ENCODE results near the gene ALG8.
"Not testable (repeated sequence)": the region's sequence is repeated elsewhere in the genome, so short reads cannot be mapped to it uniquely, and the experiment has no call there.

The ALG8 gene

GRCh38 chr11:78067704-78068103 is 71.7 kb downstream of the ALG8 start:
- DNase-seq: no peak

GRCh38 chr11:78066471-78066870 is 73.0 kb downstream of the ALG8 start:
- DNase-seq: no peak

GRCh38 chr11:78065203-78065602 is 74.2 kb downstream of the ALG8 start:
- DNase-seq: no peak

GRCh38 chr11:78063440-78064181 is 75.8 kb downstream of the ALG8 start, which contains the start of gene THRSP:
THRSP (plus strand) TSS chr11:78063861; CDS start chr11:78063882, 21 bp downstream.
- no peak for DNase-seq

- DNase-seq: no peak
These were observed 76.8 kb downstream of the ALG8 start for GRCh38 chr11:78062671-78063070.

GRCh38 chr11:78061921-78062311 is 77.5 kb downstream of the ALG8 start:
- DNase-seq: no peak

- DNase-seq: no peak
These were observed 78.1 kb downstream of the ALG8 start for GRCh38 chr11:78061088-78061920.

- no peak for DNase-seq
These were observed 78.9 kb downstream of the ALG8 start for GRCh38 chr11:78060533-78060932.

- DNase-seq: not testable (repeated sequence)
These were observed 79.6 kb downstream of the ALG8 start for GRCh38 chr11:78059749-78060328.

GRCh38 chr11:78057462-78058055 is 81.9 kb downstream of the ALG8 start:
- no peak for DNase-seq

- no peak for DNase-seq
These were observed 83.3 kb downstream of the ALG8 start for GRCh38 chr11:78056093-78056492.

- DNase-seq: no peak
These were observed 84.5 kb downstream of the ALG8 start for GRCh38 chr11:78054971-78055370.

- DNase-seq: no peak
These were observed 88.2 kb downstream of the ALG8 start for GRCh38 chr11:78050964-78051831.

Data from right forelimb (tissue), 1 donor.